B cell (primary cell): ENCODE results near the gene JAG1.

ENCODE experiments used
- EZH2 ChIP-seq: IDR thresholded peaks from 2 replicates; pipeline ENCODE4 v1.6.1; 2012; ENCODE audit warnings: borderline replicate concordance, low read depth, mild to moderate bottlenecking, moderate library complexity, low read length; ENCODE audit not compliant: insufficient read depth, poor library complexity, severe bottlenecking
- TF ChIP-seq, protein P1 (sequence below): fragments of 200-600 bp; IDR thresholded peaks from one replicate; pipeline ENCODE4 v1.8.0; 2022; ENCODE audit warnings: antibody characterized with exemption, mild to moderate bottlenecking

DNA sequence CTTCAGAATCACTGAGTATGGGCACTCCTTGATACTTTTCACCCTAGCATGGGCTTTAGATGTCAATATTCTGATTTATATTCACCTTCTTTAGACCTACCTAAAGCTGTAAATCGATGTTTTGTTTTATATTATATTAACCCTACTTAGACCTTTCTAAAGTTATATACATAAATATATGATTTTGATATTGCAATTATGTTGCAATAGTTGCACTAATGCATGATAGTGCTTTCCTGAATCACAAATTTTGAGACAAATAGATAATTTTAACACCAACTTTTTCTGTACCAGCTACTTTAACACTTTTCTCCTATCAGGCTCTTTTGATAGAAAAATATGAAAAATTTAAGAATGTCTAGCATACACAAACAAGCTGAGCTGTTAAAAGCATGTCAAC lies 34.0 kb upstream of the JAG1 start:
- TF ChIP-seq, protein P1, sequence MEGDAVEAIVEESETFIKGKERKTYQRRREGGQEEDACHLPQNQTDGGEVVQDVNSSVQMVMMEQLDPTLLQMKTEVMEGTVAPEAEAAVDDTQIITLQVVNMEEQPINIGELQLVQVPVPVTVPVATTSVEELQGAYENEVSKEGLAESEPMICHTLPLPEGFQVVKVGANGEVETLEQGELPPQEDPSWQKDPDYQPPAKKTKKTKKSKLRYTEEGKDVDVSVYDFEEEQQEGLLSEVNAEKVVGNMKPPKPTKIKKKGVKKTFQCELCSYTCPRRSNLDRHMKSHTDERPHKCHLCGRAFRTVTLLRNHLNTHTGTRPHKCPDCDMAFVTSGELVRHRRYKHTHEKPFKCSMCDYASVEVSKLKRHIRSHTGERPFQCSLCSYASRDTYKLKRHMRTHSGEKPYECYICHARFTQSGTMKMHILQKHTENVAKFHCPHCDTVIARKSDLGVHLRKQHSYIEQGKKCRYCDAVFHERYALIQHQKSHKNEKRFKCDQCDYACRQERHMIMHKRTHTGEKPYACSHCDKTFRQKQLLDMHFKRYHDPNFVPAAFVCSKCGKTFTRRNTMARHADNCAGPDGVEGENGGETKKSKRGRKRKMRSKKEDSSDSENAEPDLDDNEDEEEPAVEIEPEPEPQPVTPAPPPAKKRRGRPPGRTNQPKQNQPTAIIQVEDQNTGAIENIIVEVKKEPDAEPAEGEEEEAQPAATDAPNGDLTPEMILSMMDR, result no peak
- TF ChIP-seq EZH2, result no peak
